PC-9 (cell line): ENCODE data around the gene TBC1D22B.

Experiments used
- EZH2 ChIP-seq: fragments of 200-600 bp; sonication (generic); IDR thresholded peaks from 2 replicates; pipeline ENCODE4 v1.8.0; 2017; ENCODE audit warnings: antibody characterized with exemption, low read depth
- TF ChIP-seq, protein P1 (sequence below): fragments of 200-600 bp; sonication (generic); conservative IDR thresholded peaks from 2 replicates; pipeline ENCODE4 v1.6.1; 2017; ENCODE audit warnings: mixed run types, antibody characterized with exemption, mild to moderate bottlenecking, moderate library complexity

DNA sequence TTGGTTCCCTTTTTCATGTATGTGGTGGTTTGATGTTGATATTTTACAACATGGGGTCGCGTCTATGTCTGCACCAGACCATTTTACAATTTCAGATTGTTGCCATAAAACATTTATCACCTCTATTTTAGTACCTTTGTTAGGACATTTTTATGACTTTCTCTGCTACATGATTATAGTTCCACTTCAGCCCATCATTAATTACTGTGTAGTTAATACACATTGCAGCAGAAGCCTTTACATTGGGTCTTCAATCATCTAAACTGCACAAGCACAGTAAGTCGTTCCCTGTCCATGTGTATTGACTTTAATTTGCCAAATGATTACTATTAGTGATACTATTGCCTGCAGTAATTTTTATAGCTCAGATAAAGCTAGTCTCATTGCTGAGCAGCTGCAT, 16.1 kb downstream of the TBC1D22B start:
- TF ChIP-seq, protein P1, sequence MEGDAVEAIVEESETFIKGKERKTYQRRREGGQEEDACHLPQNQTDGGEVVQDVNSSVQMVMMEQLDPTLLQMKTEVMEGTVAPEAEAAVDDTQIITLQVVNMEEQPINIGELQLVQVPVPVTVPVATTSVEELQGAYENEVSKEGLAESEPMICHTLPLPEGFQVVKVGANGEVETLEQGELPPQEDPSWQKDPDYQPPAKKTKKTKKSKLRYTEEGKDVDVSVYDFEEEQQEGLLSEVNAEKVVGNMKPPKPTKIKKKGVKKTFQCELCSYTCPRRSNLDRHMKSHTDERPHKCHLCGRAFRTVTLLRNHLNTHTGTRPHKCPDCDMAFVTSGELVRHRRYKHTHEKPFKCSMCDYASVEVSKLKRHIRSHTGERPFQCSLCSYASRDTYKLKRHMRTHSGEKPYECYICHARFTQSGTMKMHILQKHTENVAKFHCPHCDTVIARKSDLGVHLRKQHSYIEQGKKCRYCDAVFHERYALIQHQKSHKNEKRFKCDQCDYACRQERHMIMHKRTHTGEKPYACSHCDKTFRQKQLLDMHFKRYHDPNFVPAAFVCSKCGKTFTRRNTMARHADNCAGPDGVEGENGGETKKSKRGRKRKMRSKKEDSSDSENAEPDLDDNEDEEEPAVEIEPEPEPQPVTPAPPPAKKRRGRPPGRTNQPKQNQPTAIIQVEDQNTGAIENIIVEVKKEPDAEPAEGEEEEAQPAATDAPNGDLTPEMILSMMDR: no peak
- no peak for TF ChIP-seq EZH2
